ENCODE data around the gene HORMAD2. TPM values are rescaled to one million over a fixed set of nuclear protein-coding genes. Genes with fewer than 3 reads are reported as not detected.

HORMAD2 gene
- total and polyA plus RNA-seq, 9 of the 15 experiments (the other 6 are each of a cell fraction or from before 2014, with no cell fraction given), result not detected

GRCh38 chr22:30040499-30041260 is 39.6 kb upstream of the HORMAD2 start:
- DNase-seq (ENCODE audit: extremely low read depth in 1 of 4, low spot score in 3 of 4) (no peak), ATAC-seq (no peak), FAIRE-seq (no peak)
- H3K4me1 ChIP-seq (replicated peaks in 1 of 2; ENCODE audit: control insufficient read depth in 2 of 2, insufficient read depth in 2 of 2, low read length in 2 of 2), result no peaks in the 10 kb centered on the region; a peak in 1 of 5 replicates
- BruUV-seq (replicated peaks), result no TSS peak
- H2AFZ ChIP-seq (ENCODE audit: low read depth, low read length), result no peak overlapping the region
- no peaks in the 10 kb centered on the region for H3K9me3 ChIP-seq (replicated peaks; ENCODE audit: control insufficient read depth, insufficient read depth, low read depth, low read length)
- peaks cover 7 to 29% of the 10 kb centered on the region in 2 experiments; a peak in 4 of 5 replicates for H3K27me3 ChIP-seq (ENCODE audit: control insufficient read depth in 2 of 2, insufficient read depth in 2 of 2, low read length in 2 of 2)
- no peaks in the 10 kb centered on the region for H3K79me2 ChIP-seq (ENCODE audit: control insufficient read depth, insufficient read depth, low read length)
- H3K27ac ChIP-seq (ENCODE audit: extremely low read depth, low read depth, low read length), result no peak overlapping the region
- 3% methylated on average over 11 of the region's 11 CpGs for WGBS (ENCODE audit: insufficient coverage, low coverage, missing lambda C conversion rate)
- no peak overlapping the region for H3K4me3 ChIP-seq
- no peak overlapping the region for H3K9ac ChIP-seq (ENCODE audit: insufficient read depth in 1 of 2, low read depth in 2 of 2, low read length in 2 of 2)
- CTCF ChIA-PET (ENCODE audit: low intra/inter-chr PET ratio), result no interaction called here
- no peaks in the 10 kb centered on the region for H3K9me1 ChIP-seq (ENCODE audit: control insufficient read depth, insufficient read depth, low read length)
- TF ChIP-seq CEBPB (tag; IDR thresholded peaks at IDR 0.05) (0 out of 2 replicates have a peak, but pooled peaks have one; percentile 12), ZNF778 (CRISPR knock-in tag; IDR thresholded peaks at IDR 0.05) (no peak)
- in situ Hi-C loops (cut with MboI), result no loop called here
- H3K4me2 ChIP-seq (ENCODE audit: insufficient read depth, low read length), result no peak overlapping the region
- intact Hi-C loops (cut with micrococcal nuclease), result no loop called here
- POLR2A ChIA-PET, result interaction anchor here (0.5 kb wide), 1 partner anchor 424 kb away, joined by 3 read pairs; no protein-coding TSS in a partner anchor
- no peaks in the 10 kb centered on the region; the same call in 1 of the 2 replicates for H4K20me1 ChIP-seq (replicated peaks; ENCODE audit: control insufficient read depth, insufficient read depth, low read length)
- H3K36me3 ChIP-seq (ENCODE audit: control insufficient read depth, insufficient read depth, low read length), result no peaks in the 10 kb centered on the region

GRCh38 chr22:30041475-30041874 is 38.8 kb upstream of the HORMAD2 start:
- H3K27ac ChIP-seq (ENCODE audit: extremely low read depth, low read depth, low read length), result no peak overlapping the region
- H3K27me3 ChIP-seq (ENCODE audit: control insufficient read depth in 2 of 2, insufficient read depth in 2 of 2, low read length in 2 of 2), result peaks cover 7 to 32% of the 10 kb centered on the region in 2 experiments; a peak in 4 of 5 replicates
- no peak overlapping the region for H2AFZ ChIP-seq (ENCODE audit: low read depth, low read length)
- H3K9me3 ChIP-seq (replicated peaks; ENCODE audit: control insufficient read depth, insufficient read depth, low read depth, low read length), result no peaks in the 10 kb centered on the region
- intact Hi-C loops (cut with micrococcal nuclease), result no loop called here
- BruUV-seq (replicated peaks), result no TSS peak
- POLR2A ChIA-PET, result no interaction called here
- 5% methylated on average over 2 of the region's 2 CpGs for WGBS (ENCODE audit: insufficient coverage, low coverage, missing lambda C conversion rate)
- no peak overlapping the region for H3K4me3 ChIP-seq
- CTCF ChIA-PET (ENCODE audit: low intra/inter-chr PET ratio), result no interaction called here
- H3K9ac ChIP-seq (ENCODE audit: insufficient read depth in 1 of 2, low read depth in 2 of 2, low read length in 2 of 2), result no peak overlapping the region
- ATAC-seq (no peak), DNase-seq (ENCODE audit: extremely low read depth in 1 of 4, low spot score in 3 of 4) (no peak), FAIRE-seq (no peak)
- TF ChIP-seq MTA3 (IDR thresholded peaks at IDR 0.05; ENCODE audit: borderline replicate concordance), result no peak
- no peak for TF ChIP-seq THAP7 (CRISPR knock-in tag; IDR thresholded peaks at IDR 0.05)
- H3K4me1 ChIP-seq (replicated peaks in 1 of 2; ENCODE audit: control insufficient read depth in 2 of 2, insufficient read depth in 2 of 2, low read length in 2 of 2), result no peaks in the 10 kb centered on the region; a peak in 1 of 5 replicates
- H3K79me2 ChIP-seq (ENCODE audit: control insufficient read depth, insufficient read depth, low read length), result no peaks in the 10 kb centered on the region
- in situ Hi-C loops (cut with MboI), result no loop called here
- H4K20me1 ChIP-seq (replicated peaks; ENCODE audit: control insufficient read depth, insufficient read depth, low read length), result no peaks in the 10 kb centered on the region; the same call in 1 of the 2 replicates
- H3K4me2 ChIP-seq (ENCODE audit: insufficient read depth, low read length), result no peak overlapping the region
- H3K9me1 ChIP-seq (ENCODE audit: control insufficient read depth, insufficient read depth, low read length), result no peaks in the 10 kb centered on the region
- H3K36me3 ChIP-seq (ENCODE audit: control insufficient read depth, insufficient read depth, low read length), result no peaks in the 10 kb centered on the region
